T-helper 1 cell (primary cell): ENCODE measurements around the gene TOMM40.
A peak's percentile ranks its signal among the peaks of the same experiment; 100 is the strongest.
"Not testable (repeated sequence)": the region's sequence is repeated elsewhere in the genome, so short reads cannot be mapped to it uniquely, and the experiment has no call there.

Experiments
- DNase-seq, 5 donors: peaks; one replicate each; pipeline ENCODE4 v3.0.0-alpha.2; 2012 to 2020
- total RNA-seq, 4 donors: gene quantifications; one replicate each; lab custom pipeline; 2026; lab: John Stamatoyannopoulos, UW

TOMM40 gene
- total RNA-seq: 20.2 to 32.1 (median 26.6) reads per million in 4 donors

GRCh38 chr19:44891016-44891882 lies at the start of gene TOMM40:
Gene TOMM40 (plus strand): TSS chr19:44891254. CDS start chr19:44891416, 162 bp downstream.
- DNase-seq: peak in 4 of 5 donors; percentile 99 to 100 (median 100)

GRCh38 chr19:44845286-44845611 lies 45.8 kb upstream of the TOMM40 start:
- DNase-seq: no peak

DNA sequence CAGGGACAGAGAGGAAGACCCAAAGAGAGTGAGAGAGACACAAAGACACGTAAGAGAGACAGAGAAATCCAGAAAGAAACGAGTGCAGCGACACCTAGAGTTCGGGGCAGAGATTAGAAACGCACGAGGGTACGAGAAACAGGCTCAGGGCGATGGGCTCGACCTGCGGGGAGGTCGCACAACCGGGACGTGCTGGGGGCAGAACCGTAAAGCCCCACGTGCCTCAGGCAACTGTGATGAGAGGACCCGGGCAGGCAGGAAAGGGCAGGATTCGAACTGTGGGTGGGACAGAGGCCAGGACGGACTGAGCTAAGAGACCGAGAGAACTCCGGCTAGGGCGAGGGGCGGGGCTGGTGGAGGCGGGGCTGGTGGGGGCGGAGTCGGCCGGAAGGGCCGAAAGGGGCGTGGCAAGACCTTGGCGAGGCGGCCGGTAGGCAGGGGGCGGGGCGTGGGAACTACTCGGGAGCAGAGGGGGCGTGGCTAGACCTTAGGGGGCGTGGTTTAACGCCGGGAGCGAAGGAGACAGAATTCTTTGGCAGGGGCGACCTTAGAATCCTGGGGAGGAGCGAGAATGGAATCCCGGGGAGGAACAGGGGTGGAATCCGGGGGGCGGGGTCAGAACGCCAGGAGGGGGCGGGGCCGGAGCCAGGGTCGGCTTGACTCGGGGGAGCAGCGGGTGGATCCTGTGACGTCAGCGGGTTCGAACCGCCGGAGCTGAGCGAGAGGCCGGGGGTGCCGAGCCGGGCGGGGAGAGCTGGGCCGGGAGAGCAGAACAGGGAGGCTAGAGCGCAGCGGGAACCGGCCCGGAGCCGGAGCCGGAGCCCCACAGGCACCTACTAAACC lies 45.2 kb upstream of the TOMM40 start, which contains the start of gene NECTIN2:
NECTIN2 (plus strand) TSS at position 686 of the 843 bp plus-strand sequence. CDS start 229 bp downstream, outside the sequence.
- DNase-seq: peak; percentile 62 to 83 (median 65)

DNA sequence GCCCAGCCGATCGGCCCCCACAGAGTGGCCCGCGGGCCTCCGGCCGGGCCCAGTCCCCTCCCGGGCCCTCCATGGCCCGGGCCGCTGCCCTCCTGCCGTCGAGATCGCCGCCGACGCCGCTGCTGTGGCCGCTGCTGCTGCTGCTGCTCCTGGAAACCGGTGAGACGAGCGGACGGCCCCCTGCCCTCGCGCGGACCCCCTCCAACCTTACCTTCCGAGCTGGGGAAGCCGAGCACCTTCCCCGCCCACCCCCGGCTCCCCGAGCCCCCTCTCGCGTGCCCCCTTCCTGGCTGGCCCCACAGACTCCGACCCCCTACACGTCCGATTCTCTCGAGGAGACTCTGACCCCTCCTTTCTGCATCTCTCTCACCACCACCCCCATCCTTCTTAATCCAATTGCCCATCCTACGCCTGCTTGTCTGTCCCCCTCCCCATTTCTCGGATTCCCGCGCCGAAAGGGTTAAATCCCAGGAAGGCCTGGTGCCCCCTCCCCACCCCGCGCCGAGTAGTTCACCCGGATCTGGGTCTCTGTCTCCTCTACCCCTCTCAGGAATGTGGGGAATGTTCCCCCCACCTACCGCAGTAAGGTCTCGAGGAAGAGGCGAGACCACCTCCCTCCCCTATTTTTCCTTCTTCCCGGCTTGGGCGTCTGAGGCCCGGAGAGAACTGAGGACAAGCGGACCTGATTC lies 44.5 kb upstream of the TOMM40 start:
- no peak for DNase-seq

DNA sequence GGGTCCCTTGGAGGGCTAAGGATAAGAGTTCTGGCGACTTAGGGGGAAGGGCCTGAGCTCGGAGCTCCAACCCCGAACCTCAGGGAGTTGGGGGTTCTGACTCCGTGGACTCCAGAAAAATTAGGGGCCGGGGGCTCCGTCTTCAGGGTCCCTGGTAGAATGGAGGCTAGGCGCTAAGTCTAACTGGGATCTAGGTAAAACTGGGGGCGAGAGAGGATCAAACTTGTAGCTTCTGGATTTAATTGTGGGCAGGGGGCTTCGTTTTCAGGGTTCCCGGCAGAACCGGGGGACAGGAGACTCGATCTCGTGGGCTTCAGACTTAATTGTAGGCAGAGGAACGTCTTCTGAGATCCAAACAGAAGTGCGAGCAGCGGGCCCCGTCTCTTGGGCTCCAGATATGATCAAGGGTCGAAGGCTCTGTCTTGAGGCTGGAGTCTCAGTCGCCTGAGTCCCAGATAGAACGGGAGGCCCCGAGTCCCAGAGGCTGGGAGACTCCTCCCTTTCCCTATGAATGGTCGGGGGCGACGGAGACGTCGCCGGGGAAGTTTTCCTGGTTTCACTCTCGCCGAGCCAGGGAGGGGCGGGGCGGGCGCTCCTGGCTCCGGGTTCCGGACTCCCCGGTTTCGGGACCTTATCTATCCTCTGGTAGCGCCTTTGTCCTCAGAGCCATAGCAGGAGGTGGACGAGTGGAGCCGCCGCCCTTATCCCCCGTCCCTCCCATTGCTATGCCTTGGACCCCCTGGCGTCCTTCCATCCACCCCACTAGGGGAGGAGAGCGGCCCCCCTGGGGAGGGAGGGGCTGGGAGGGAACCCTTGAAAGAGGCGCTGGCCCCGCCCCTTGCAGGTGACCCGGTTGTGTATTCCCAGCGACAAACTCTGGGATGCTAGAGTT lies 43.7 kb upstream of the TOMM40 start:
- no peak for DNase-seq

GRCh38 chr19:44848036-44848811 lies 42.8 kb upstream of the TOMM40 start:
- no peak for DNase-seq

- no peak for DNase-seq
These were observed 42.1 kb upstream of the TOMM40 start for GRCh38 chr19:44848812-44849447.

GRCh38 chr19:44850641-44851109 lies 40.4 kb upstream of the TOMM40 start:
- no peak for DNase-seq

DNA sequence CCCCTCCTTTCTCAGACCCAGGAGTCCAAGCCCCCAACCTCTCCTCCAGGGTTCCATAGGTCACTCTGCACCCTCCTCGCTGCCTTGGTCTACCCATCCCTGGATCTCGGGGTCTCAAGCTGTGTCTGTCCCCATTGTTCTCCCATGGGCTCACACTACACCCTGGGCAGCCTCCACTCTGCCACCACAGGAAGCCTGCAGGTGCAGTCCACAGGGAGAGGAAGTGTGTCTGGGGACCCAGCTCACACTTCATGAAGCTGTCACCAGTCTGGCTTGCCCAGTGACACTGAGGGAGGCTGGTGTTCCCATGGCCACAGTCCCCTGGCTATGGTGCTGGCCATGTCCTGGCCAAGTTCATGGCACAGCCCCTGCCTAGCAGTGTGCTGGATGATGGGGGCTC lies 39.6 kb upstream of the TOMM40 start:
- DNase-seq: no peak

DNA sequence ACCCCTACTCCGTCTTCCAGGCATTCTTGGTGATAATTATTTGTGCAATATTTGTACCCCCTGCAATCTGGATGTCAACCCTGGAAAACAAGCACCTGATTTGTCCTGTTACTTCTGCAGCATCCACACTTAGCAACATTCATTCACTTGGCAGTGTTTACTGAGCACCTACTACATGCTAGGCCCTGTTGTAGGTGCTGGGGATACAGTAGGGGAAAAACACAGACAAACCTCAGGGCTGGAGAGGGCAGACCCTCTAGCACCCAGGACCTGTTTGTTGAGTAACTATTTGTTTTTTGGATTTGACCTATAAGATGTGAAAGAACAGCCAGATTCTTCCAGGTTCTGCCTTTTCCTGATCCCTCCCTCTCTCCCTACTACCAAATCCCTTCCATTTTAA lies 35.4 kb upstream of the TOMM40 start:
- no peak for DNase-seq

DNA sequence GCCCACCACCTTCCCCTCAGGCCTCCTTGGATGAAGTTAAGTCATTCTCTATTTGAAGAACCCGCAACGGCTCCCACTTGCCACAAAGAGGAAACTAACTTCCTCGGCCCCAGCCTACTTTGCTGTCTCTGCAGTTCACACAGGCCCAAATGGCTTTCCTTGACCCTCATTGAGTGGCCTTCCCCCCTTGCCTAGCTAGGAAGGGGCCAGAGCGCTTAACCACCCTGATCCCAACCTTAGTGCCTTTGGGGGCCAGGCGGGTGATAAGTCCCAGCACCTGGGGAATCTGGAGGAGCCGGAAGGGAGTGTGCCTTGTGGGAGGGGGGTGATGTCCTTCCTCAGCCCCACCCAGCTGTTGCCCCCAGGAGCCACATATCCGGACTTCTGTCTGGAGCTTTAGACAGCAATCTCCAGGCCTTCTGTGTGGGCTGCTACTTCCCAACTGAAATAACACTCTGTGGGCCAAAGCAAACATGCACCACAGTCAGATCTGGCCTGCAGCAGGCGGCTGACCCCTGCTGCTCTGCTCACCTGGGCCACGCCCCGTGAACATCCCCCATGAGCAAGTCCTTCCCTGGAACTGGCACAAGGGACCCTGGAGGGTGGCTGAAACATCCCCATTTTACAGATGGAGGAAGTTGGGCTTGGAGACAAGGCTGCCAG lies 34.5 kb upstream of the TOMM40 start:
- no peak for DNase-seq

DNA sequence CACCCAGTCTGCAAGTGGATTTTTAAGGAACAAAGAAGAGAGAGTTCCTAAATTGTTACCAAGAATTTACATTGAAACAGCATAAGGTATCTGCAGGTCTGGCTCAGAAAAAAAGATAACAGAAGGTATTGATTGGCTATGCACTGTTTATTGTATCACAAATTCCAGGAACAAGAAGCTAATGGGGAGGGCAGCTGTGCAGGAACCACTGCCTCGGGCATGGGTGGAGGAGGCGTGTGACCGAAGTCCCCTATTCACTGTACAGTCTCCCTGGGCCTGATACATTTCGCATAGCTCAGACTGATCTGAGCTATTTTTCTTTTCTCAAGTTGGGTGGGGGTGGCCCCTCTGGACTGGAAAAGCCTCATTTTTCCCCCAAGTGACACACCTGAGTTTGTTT lies 33.2 kb upstream of the TOMM40 start:
- no peak for DNase-seq

- DNase-seq: not testable (repeated sequence)
These were observed 29.5 kb upstream of the TOMM40 start for GRCh38 chr19:44861576-44861975.

DNA sequence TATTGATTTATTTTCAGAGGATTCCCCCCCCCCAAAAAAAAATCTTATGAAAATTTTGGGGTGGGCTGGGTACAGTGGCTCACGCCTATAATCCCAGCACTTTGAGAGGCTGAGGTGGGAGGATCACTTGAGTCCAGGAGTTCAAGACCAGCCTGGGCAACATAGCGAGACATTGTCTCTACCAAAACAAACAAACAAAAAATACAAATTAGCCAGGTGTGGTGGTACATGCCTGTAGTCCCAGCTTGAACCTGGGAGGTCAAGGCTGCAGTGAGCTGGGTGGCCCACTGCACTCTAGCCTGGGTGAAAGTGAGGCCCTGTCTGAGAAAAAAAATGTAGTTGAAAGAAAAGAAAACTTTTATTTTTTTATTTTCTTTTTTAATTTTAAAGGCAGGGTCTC lies 27.1 kb upstream of the TOMM40 start:
- no peak for DNase-seq

DNA sequence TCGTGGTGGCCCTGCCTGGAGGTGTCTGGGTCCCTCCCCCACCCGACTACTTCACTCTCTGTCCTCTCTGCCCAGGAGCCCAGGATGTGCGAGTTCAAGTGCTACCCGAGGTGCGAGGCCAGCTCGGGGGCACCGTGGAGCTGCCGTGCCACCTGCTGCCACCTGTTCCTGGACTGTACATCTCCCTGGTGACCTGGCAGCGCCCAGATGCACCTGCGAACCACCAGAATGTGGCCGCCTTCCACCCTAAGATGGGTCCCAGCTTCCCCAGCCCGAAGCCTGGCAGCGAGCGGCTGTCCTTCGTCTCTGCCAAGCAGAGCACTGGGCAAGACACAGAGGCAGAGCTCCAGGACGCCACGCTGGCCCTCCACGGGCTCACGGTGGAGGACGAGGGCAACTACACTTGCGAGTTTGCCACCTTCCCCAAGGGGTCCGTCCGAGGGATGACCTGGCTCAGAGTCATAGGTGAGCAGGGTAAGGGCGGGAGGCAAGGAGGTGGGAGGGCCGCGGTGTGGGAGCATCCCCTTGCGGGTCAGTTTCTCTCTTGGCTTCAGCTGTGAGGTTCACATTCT lies 25.8 kb upstream of the TOMM40 start:
- no peak for DNase-seq

- DNase-seq: no peak
These were observed 24.4 kb upstream of the TOMM40 start for GRCh38 chr19:44866664-44867063.

DNA sequence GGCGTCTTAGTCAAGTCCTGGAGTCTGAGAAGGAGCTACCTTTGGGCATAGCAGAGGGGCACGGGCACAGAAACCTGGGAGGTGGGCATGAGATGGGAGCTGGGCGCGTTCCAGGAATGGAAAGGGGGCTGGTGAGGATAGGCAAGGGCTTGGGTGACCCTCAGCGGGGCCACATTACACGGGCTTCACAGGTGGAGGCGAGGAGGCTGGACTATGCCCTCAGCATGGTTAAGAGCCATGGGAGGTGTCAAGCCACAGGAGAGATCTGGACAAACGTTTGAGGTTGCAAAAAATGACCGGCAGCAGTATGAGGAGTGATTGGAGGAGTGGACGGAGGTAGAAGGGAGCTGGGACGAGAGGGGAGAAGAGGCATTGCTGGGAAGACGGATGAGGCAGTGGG lies 23.5 kb upstream of the TOMM40 start:
- DNase-seq: no peak

- DNase-seq: no peak
These were observed 21.2 kb upstream of the TOMM40 start for GRCh38 chr19:44869733-44870470.

- no peak for DNase-seq
These were observed 19.2 kb upstream of the TOMM40 start for GRCh38 chr19:44871809-44872208.
